Ascending aorta (tissue), 2 donors: Measurements from ENCODE around the gene MGAT3. TPM values are rescaled to one million over a fixed set of nuclear protein-coding genes. Genes with fewer than 3 reads are reported as not detected.

Experiments used
- DNase-seq, 2 donors: peaks; one replicate each; pipeline ENCODE4 v3.0.0-alpha.2; 2019; ENCODE audit warnings: low spot score in 2 of 2
- H3K27ac ChIP-seq, 2 donors: fragments of 200-600 bp; sonication (generic); one replicate each; pipeline ENCODE4 v1.5.1; 2016 to 2017; ENCODE audit warnings: mild to moderate bottlenecking in 1 of 2
- H3K27me3 ChIP-seq: fragments of 200-600 bp; sonication (generic); one replicate; pipeline ENCODE4 v1.5.1; 2017
- H3K36me3 ChIP-seq, 2 donors: fragments of 200-600 bp; sonication (generic); one replicate each; pipeline ENCODE4 v1.5.1; 2016
- H3K4me1 ChIP-seq, 2 donors: fragments of 200-600 bp; sonication (generic); one replicate each; pipeline ENCODE4 v1.5.1; 2016 to 2017; ENCODE audit warnings: mild to moderate bottlenecking in 1 of 2
- H3K4me3 ChIP-seq, 2 donors: fragments of 200-600 bp; sonication (generic); one replicate each; pipeline ENCODE4 v1.5.1; 2016 to 2017; ENCODE audit warnings: mild to moderate bottlenecking in 1 of 2
- H3K9me3 ChIP-seq, 2 donors: fragments of 200-600 bp; sonication (generic); one replicate each; pipeline ENCODE4 v1.5.1; 2016
- intact Hi-C: fragments of 100-400 bp; cut with DNase I; formaldehyde crosslinking; loops from one replicate; pipeline ENCODE4 v1.15.1; 2023
- total RNA-seq: library from RNA; depleted of rRNA; stranded (reverse); fragments of >200 nt; gene quantifications from one replicate; pipeline ENCODE4 v1.1.0, GENCODE V29; 2016
- TF ChIP-seq, protein P1 (sequence below), 3 experiments: fragments of 200-600 bp in 2 of 3; fragments of 450-650 bp in 1 of 3; sonication (generic) in 2 of 3; IDR thresholded peaks; one replicate each; pipeline ENCODE4 v1.5.1; 2016 to 2019; ENCODE audit warnings: antibody characterized with exemption in 3 of 3, mild to moderate bottlenecking in 1 of 3, moderate library complexity in 1 of 3

The MGAT3 gene
- total RNA-seq, 1 donor from 2014 or later: 9.8 TPM

DNA sequence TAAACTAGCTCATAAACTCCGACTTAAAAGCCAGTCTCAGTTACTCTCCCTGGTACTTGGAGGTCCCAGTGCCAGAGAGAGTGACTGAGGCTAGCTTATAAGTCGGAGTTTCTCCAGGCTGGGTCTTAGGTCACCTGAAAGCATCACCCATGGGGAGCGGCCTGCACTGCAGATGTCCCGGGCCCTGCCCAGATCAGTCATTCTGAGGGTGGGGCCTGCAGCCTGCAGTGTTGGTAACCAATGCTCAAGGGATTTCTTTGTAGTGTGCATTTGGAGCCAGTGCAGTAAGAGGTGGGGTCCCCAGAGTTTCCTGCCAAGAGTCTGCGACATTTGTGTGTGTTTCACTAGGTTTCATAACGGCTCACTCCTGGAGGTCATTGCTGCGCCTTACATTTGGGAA is 42.4 kb upstream of the MGAT3 start:
- no peak overlapping the region for H3K4me3 ChIP-seq
- no peak overlapping the region for H3K27ac ChIP-seq
- no peaks in the 10 kb centered on the region for H3K4me1 ChIP-seq
- TF ChIP-seq, protein P1, sequence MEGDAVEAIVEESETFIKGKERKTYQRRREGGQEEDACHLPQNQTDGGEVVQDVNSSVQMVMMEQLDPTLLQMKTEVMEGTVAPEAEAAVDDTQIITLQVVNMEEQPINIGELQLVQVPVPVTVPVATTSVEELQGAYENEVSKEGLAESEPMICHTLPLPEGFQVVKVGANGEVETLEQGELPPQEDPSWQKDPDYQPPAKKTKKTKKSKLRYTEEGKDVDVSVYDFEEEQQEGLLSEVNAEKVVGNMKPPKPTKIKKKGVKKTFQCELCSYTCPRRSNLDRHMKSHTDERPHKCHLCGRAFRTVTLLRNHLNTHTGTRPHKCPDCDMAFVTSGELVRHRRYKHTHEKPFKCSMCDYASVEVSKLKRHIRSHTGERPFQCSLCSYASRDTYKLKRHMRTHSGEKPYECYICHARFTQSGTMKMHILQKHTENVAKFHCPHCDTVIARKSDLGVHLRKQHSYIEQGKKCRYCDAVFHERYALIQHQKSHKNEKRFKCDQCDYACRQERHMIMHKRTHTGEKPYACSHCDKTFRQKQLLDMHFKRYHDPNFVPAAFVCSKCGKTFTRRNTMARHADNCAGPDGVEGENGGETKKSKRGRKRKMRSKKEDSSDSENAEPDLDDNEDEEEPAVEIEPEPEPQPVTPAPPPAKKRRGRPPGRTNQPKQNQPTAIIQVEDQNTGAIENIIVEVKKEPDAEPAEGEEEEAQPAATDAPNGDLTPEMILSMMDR (IDR thresholded peaks at IDR 0.05): no peak
- no peaks in the 10 kb centered on the region for H3K9me3 ChIP-seq
- intact Hi-C loops: no loop called here
- DNase-seq: no peak
- no peaks in the 10 kb centered on the region for H3K27me3 ChIP-seq
- H3K36me3 ChIP-seq: peaks cover 42 to 45% of the 10 kb centered on the region in 2 donors

DNA sequence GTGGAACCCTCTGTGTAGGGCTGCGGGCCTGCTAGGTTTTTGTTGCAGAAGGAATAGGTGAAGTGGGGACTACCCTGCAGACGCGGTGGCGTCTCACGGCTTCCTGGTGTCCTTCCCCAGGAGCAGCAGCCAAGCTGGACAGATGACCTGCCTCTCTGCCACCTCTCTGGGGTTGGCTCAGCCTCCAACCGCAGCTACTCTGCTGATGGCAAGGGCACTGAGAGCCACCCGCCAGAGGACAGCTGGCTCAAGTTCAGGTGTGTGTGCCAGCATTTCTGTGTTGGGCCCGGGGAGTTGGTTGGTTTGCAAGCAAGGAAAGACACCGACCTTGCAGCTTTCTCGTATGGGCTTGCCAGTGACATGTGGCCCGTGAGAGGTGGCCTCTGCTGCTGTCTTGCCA is 41.9 kb upstream of the MGAT3 start:
- no peak overlapping the region for H3K27ac ChIP-seq
- H3K9me3 ChIP-seq: no peaks in the 10 kb centered on the region
- peaks cover 47 to 50% of the 10 kb centered on the region in 2 donors for H3K36me3 ChIP-seq
- no peak for DNase-seq
- no peak overlapping the region for H3K4me3 ChIP-seq
- intact Hi-C loops: no loop called here
- no peaks in the 10 kb centered on the region for H3K27me3 ChIP-seq
- TF ChIP-seq, protein P1 (IDR thresholded peaks at IDR 0.05): no peak
- no peaks in the 10 kb centered on the region for H3K4me1 ChIP-seq

DNA sequence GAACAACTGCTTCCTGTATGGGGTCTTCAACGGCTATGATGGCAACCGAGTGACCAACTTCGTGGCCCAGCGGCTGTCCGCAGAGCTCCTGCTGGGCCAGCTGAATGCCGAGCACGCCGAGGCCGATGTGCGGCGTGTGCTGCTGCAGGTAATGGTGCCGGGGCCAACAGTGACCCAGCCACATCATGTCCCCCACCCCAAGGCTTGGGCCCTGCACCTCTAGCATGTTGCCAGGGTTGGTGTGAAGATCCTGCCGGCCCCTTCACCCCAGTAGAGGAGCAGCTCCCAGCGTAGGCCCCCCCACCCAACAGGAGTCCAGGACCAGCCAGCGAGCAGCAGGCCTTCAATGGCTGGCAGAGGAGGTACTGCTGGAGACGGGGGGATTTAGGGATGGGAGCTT is 41.3 kb upstream of the MGAT3 start:
- DNase-seq: no peak
- TF ChIP-seq, protein P1 (IDR thresholded peaks at IDR 0.05): no peak
- Histone ChIP-seq H3K9me3 (no peaks in the 10 kb centered on the region), H3K27me3 (no peaks in the 10 kb centered on the region), H3K4me1 (no peaks in the 10 kb centered on the region), H3K4me3 (no peak overlapping the region), H3K36me3 (peaks cover 53 to 57% of the 10 kb centered on the region in 2 donors), H3K27ac (no peak overlapping the region)
- intact Hi-C loops: no loop called here

DNA sequence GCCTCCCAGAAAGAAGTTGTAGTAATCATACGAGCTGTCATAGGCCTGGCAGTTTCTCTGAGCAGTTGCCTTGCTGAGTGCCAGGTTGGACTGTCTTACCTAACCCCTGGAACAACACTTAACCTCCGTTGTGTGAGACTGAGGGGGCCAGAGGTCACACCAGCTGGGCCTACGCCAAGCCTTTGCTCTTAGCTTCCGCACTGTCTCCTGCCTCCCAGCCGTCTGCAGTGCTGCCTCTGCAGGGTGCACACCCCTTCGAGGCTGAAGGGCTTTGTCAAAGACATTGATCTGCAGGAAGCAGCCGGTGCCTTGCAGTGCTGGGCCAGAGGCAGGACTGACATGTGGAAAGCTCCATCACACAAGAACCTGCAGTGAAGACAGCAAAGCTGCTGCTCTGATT is 40.5 kb upstream of the MGAT3 start:
- intact Hi-C loops: no loop called here
- TF ChIP-seq, protein P1 (IDR thresholded peaks at IDR 0.05): no peak
- H3K4me3 ChIP-seq: no peak overlapping the region
- DNase-seq: no peak
- H3K27ac ChIP-seq: no peak overlapping the region
- H3K9me3 ChIP-seq: no peaks in the 10 kb centered on the region
- H3K36me3 ChIP-seq: peaks cover 58 to 59% of the 10 kb centered on the region in 2 donors
- H3K4me1 ChIP-seq: no peaks in the 10 kb centered on the region
- no peaks in the 10 kb centered on the region for H3K27me3 ChIP-seq

DNA sequence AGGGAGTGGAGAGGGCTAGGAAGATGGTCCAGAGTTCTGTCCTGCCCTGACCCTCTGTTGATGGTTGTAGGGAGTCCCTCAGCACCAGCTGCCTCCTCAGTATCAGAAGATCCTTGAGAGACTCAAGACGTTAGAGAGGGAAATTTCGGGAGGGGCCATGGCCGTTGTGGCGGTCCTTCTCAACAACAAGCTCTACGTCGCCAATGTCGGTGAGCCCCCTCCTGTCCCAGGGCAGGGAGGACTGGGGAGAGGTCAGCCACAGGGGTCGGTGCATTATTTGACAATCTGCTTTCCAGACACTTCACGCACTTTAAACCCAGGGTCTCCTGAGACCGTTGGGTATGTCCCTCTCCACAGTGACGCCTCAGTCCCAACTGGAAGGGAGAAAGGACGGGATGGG is 39.2 kb upstream of the MGAT3 start:
- intact Hi-C loops: no loop called here
- TF ChIP-seq, protein P1 (IDR thresholded peaks at IDR 0.05): no peak

DNA sequence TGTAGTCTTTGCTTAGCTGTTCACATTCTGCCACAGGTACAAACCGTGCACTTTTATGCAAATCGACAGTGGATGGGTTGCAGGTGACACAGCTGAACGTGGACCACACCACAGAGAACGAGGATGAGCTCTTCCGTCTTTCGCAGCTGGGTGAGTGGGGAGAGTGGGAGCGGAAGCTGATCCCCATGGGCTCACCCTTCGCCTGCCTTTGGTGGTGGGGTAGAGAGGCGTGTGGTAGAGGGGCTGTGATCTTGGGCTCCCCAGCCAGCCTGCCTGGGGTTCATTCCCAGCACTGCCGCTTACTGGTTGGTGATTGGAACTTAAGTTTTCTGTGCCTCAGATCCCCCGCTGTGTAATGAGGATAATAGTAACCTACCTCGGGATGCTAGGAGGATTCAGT is 38.1 kb upstream of the MGAT3 start:
- TF ChIP-seq, protein P1 (IDR thresholded peaks at IDR 0.05): no peak
- H3K4me3 ChIP-seq: no peak overlapping the region
- H3K9me3 ChIP-seq: no peaks in the 10 kb centered on the region
- no peaks in the 10 kb centered on the region for H3K4me1 ChIP-seq
- H3K27ac ChIP-seq: no peak overlapping the region
- no peak for DNase-seq
- H3K36me3 ChIP-seq: peaks cover 68 to 80% of the 10 kb centered on the region in 2 donors
- intact Hi-C loops: no loop called here
- no peaks in the 10 kb centered on the region for H3K27me3 ChIP-seq

More for the DNA sequence above, 39.2 kb upstream of the MGAT3 start:
- H3K9me3 ChIP-seq: no peaks in the 10 kb centered on the region
- no peak overlapping the region for H3K27ac ChIP-seq
- H3K27me3 ChIP-seq: no peaks in the 10 kb centered on the region
- DNase-seq: no peak
- peaks cover 67 to 72% of the 10 kb centered on the region in 2 donors for H3K36me3 ChIP-seq
- no peaks in the 10 kb centered on the region for H3K4me1 ChIP-seq
- H3K4me3 ChIP-seq: no peak overlapping the region
